H1 (cell line): ENCODE data around the gene CD81. TPM values are rescaled to one million over a fixed set of nuclear protein-coding genes. Genes with fewer than 3 reads are reported as not detected.

Source experiments
- CTCF ChIA-PET: fragments of 300-600 bp; sonication (Branson Sonifier 250); formaldehyde crosslinking; loops from one replicate; lab custom pipeline; 2021; ENCODE audit not compliant: partially characterized antibody; lab: Charles Lee
- POLR2A ChIA-PET: fragments of 300-600 bp; sonication (Branson Sonifier 250); formaldehyde crosslinking; loops from one replicate; lab custom pipeline; 2021; ENCODE audit warnings: inconsistent platforms; ENCODE audit not compliant: partially characterized antibody; lab: Charles Lee
- DNase-seq, 2 experiments: peaks; one replicate each; pipeline versions ENCODE4 v3.0.0 to v3.0.0-alpha.2; 2010 to 2022; ENCODE audit warnings: low spot score in 2 of 2, low read depth in 1 of 2, mixed read lengths in 1 of 2
- FAIRE-seq: peaks from 2 replicates; lab custom pipeline; 2011; peaks lifted over from hg19 to GRCh38; lab: Jason Lieb, UNC
- H2AFZ ChIP-seq: 2 replicates; pipeline ENCODE4 v1.8.1; 2012; ENCODE audit warnings: low read length, inconsistent platforms
- H2AK5ac ChIP-seq: 2 replicates; pipeline ENCODE4 v1.6.1; 2013; ENCODE audit warnings: low read depth, low read length
- H2BK120ac ChIP-seq: replicated peaks from 2 replicates; pipeline ENCODE3; 2013; ENCODE audit warnings: low read depth, low read length, inconsistent platforms
- H2BK12ac ChIP-seq: 2 replicates; pipeline ENCODE4 v1.6.1; 2013; ENCODE audit warnings: low read depth, low read length
- H2BK15ac ChIP-seq: 2 replicates; pipeline ENCODE4 v1.6.1; 2013; ENCODE audit warnings: low read length
- H2BK20ac ChIP-seq: 2 replicates; pipeline ENCODE4 v1.6.1; 2013; ENCODE audit warnings: low read length
- H2BK5ac ChIP-seq: 2 replicates; pipeline ENCODE4 v1.6.1; 2013; ENCODE audit warnings: low read depth, low read length
- H3K14ac ChIP-seq: 2 replicates; pipeline ENCODE4 v1.6.1; 2013; ENCODE audit warnings: inconsistent platforms; ENCODE audit not compliant: insufficient read length
- H3K18ac ChIP-seq: 2 replicates; pipeline ENCODE4 v1.6.1; 2013; ENCODE audit warnings: low read length; ENCODE audit errors: extremely low read depth
- H3K23ac ChIP-seq: 2 replicates; pipeline ENCODE4 v1.6.1; 2013; ENCODE audit warnings: inconsistent platforms; ENCODE audit not compliant: insufficient read length
- H3K23me2 ChIP-seq: 2 replicates; pipeline ENCODE4 v1.6.1; 2013; ENCODE audit warnings: low read depth, low read length
- H3K27ac ChIP-seq: 2 replicates; pipeline ENCODE4 v1.6.1; 2011; ENCODE audit warnings: low read depth, low read length, inconsistent platforms
- H3K27me3 ChIP-seq, 4 experiments: replicated peaks in 1 of 4; 1 replicate in 1 of 4; 2 replicates in 3 of 4; pipeline versions ENCODE4 v1.6.1 to v1.8.1; 2011 to 2013; ENCODE audit warnings: low read length in 3 of 4, mild to moderate bottlenecking in 3 of 4, inconsistent platforms in 2 of 4, mixed read lengths in 2 of 4, moderate library complexity in 1 of 4; ENCODE audit not compliant: control insufficient read depth in 3 of 4, insufficient read depth in 3 of 4; ENCODE audit errors: extremely low read depth in 1 of 4
- H3K36me3 ChIP-seq, 4 experiments: 2 replicates each; pipeline versions ENCODE4 v1.6.1 to v1.8.1; 2011 to 2013; ENCODE audit warnings: mild to moderate bottlenecking in 4 of 4, low read length in 3 of 4, moderate library complexity in 2 of 4, control low read depth in 1 of 4, inconsistent platforms in 1 of 4; ENCODE audit not compliant: insufficient read depth in 4 of 4, control insufficient read depth in 2 of 4
- H3K4ac ChIP-seq: replicated peaks from 2 replicates; pipeline ENCODE3; 2013; ENCODE audit warnings: low read length, low read depth, mixed read lengths, inconsistent platforms; ENCODE audit not compliant: insufficient read length
- H3K4me1 ChIP-seq, 4 experiments: replicated peaks in 1 of 4; 1 replicate in 1 of 4; 2 replicates in 3 of 4; pipeline versions ENCODE4 v1.6.1 to v1.8.1; 2011 to 2013; ENCODE audit warnings: low read length in 3 of 4, inconsistent platforms in 2 of 4, mixed read lengths in 1 of 4; ENCODE audit not compliant: insufficient read depth in 4 of 4, control insufficient read depth in 3 of 4
- H3K4me2 ChIP-seq, 2 experiments: 2 replicates each; pipeline versions ENCODE4 v1.6.1 to v1.8.1; 2011 to 2013; ENCODE audit warnings: low read depth in 2 of 2, low read length in 2 of 2, control low read depth in 1 of 2, inconsistent platforms in 1 of 2, mild to moderate bottlenecking in 1 of 2; ENCODE audit not compliant: insufficient read depth in 1 of 2
- H3K4me3 ChIP-seq, 4 experiments: fragments of 200-600, 300-600 bp in 1 of 4; sonication (generic), shearing (Covaris generic), sonication (Bioruptor Twin) in 1 of 4; 2 replicates each; pipeline versions ENCODE4 v1.5.1 to v1.8.1; 2011 to 2016; ENCODE audit warnings: low read length in 4 of 4, low read depth in 3 of 4, control low read depth in 2 of 4, inconsistent platforms in 2 of 4, mild to moderate bottlenecking in 2 of 4, mixed read lengths in 1 of 4, moderate library complexity in 1 of 4; ENCODE audit not compliant: insufficient read depth in 2 of 4; ENCODE audit errors: extremely low read depth in 1 of 4
- H3K56ac ChIP-seq: replicated peaks from 2 replicates; pipeline ENCODE3; 2013; ENCODE audit warnings: low read depth, mild to moderate bottlenecking, mixed read lengths, low read length, inconsistent platforms; ENCODE audit not compliant: insufficient read length
- H3K79me1 ChIP-seq: 2 replicates; pipeline ENCODE4 v1.6.1; 2013; ENCODE audit warnings: low read depth, low read length, control low read depth
- H3K79me2 ChIP-seq, 2 experiments: 2 replicates each; pipeline versions ENCODE4 v1.6.1 to v1.8.1; 2012 to 2013; ENCODE audit warnings: low read length in 2 of 2, mild to moderate bottlenecking in 2 of 2, inconsistent platforms in 1 of 2; ENCODE audit not compliant: insufficient read depth in 2 of 2, control insufficient read depth in 1 of 2
- H3K9ac ChIP-seq, 4 experiments: replicated peaks in 1 of 4; 1 replicate in 1 of 4; 2 replicates in 3 of 4; pipeline versions ENCODE4 v1.6.1 to v1.8.1; 2011 to 2013; ENCODE audit warnings: low read depth in 3 of 4, low read length in 3 of 4, control low read depth in 2 of 4, mild to moderate bottlenecking in 2 of 4, moderate library complexity in 2 of 4, inconsistent platforms in 1 of 4; ENCODE audit errors: extremely low read depth in 1 of 4
- H3K9me3 ChIP-seq, 2 experiments: 2 replicates each; pipeline versions ENCODE4 v1.6.1 to v1.8.1; 2012 to 2013; ENCODE audit warnings: mild to moderate bottlenecking in 2 of 2, moderate library complexity in 2 of 2, control low read depth in 1 of 2, inconsistent platforms in 1 of 2, low read depth in 1 of 2, low read length in 1 of 2, mixed read lengths in 1 of 2; ENCODE audit not compliant: insufficient read depth in 2 of 2
- H4K20me1 ChIP-seq, 2 experiments: replicated peaks in 1 of 2; 2 replicates each; pipeline versions ENCODE3 to v1.8.1; 2011 to 2013; ENCODE audit warnings: inconsistent platforms in 2 of 2, low read length in 2 of 2, mild to moderate bottlenecking in 1 of 2; ENCODE audit not compliant: insufficient read depth in 2 of 2, control insufficient read depth in 1 of 2
- H4K5ac ChIP-seq: 2 replicates; pipeline ENCODE4 v1.6.1; 2013; ENCODE audit warnings: low read length, low read depth, mixed read lengths, inconsistent platforms; ENCODE audit not compliant: insufficient read length
- H4K8ac ChIP-seq: 2 replicates; pipeline ENCODE4 v1.8.0; 2013; ENCODE audit warnings: mild to moderate bottlenecking, moderate library complexity, low read length, inconsistent platforms; ENCODE audit not compliant: insufficient read depth; ENCODE audit errors: extremely low read depth
- H4K91ac ChIP-seq: replicated peaks from 2 replicates; pipeline ENCODE3; 2013; ENCODE audit warnings: low read length, mixed read lengths, inconsistent platforms; ENCODE audit not compliant: insufficient read length
- JUN ChIP-seq: IDR thresholded peaks from 2 replicates; pipeline ENCODE4 v1.6.1; 2011; ENCODE audit warnings: low read depth, mild to moderate bottlenecking, improper control_type of control experiment, low read length
- TAF1 ChIP-seq: IDR thresholded peaks from 2 replicates; pipeline ENCODE4 v1.6.1; 2011; ENCODE audit warnings: mild to moderate bottlenecking, low read depth, low read length
- TBP ChIP-seq: IDR thresholded peaks from 2 replicates; pipeline ENCODE4 v1.6.1; 2011; ENCODE audit warnings: low read depth, low read length, improper control_type of control experiment
- WGBS, 2 experiments: shearing (Covaris generic) in 1 of 2; methylation state at CpG; one replicate each; pipeline versions ENCODE4 v1.1.6 to v1.1.7; 2013 to 2015; ENCODE audit warnings: low lambda C conversion rate in 2 of 2, mixed read lengths in 2 of 2, inconsistent platforms in 1 of 2, low coverage in 1 of 2, missing lambda C conversion rate in 1 of 2; ENCODE audit not compliant: insufficient replicate concordance in 2 of 2, insufficient coverage in 1 of 2, insufficient read length in 1 of 2; ENCODE audit errors: extremely low coverage in 1 of 2, missing lambda C conversion rate in 1 of 2; 5-methylcytosine and 5-hydroxymethylcytosine counted together
- polyA plus RNA-seq, 7 experiments: library from polyadenylated mRNA; depleted of rRNA in 3 of 7; stranded (reverse) in 5 of 7; unstranded in 2 of 7; fragments of >200 nt in 5 of 7; fragments of 200-250 nt in 2 of 7; gene quantifications; 1 replicate in 5 of 7; 2 replicates in 1 of 7; 4 replicates in 1 of 7; pipeline versions ENCODE4 v1.2.1 to v1.2.3, GENCODE V29; 2011 to 2013; ENCODE audit warnings: missing spikeins in 2 of 7, mixed read lengths in 2 of 7
- total RNA-seq: library from RNA; stranded (reverse); fragmentation: NEBNext Ultra II Directional; extraction: Animal tissue kit (Norgen Biotek cat#: 25700); gene quantifications from 2 replicates; pipeline ENCODE4 v1.2.1, GENCODE V29; 2021

CD81 gene
- total and polyA plus RNA-seq, 2 of the 8 experiments (the other 6 are each of a cell fraction or from before 2014, with no cell fraction given): 238 to 309 TPM

DNA sequence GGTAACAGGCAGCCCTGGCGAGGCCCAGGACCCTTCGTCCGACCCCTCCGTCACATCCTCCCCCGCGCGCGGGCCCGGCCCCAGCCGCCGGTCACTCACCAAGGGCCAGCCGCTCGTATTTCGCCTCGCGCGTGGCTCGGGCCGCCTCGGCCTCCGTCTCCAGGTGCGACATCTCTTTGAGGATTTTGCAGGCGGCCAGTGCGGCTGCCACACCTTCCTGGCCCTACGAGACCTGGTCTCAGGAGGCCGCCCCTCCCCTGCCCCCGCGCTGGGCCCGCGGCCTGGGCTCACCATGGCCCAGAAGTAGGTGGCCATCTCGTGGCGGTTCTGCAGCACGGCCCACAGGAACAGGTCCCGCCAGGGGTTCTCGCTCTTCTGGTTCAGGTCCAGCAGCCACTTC, 37.5 kb downstream of the CD81 start:
- FAIRE-seq (no peak), DNase-seq (no peak)
- TF ChIP-seq TBP (no peak), JUN (no peak), TAF1 (no peak)
- Histone ChIP-seq H3K18ac (no peak overlapping the region), H3K4ac (no peak overlapping the region), H3K79me1 (no peaks in the 10 kb centered on the region), H3K23me2 (no peaks in the 10 kb centered on the region), H2BK15ac (no peak overlapping the region), H4K8ac (no peak overlapping the region; the same call in 1 of the 2 replicates), H4K91ac (no peak overlapping the region), H3K9me3 (no peaks in the 10 kb centered on the region), H2AFZ (no peak overlapping the region), H2BK12ac (no peak overlapping the region), H2BK20ac (no peak overlapping the region), H3K56ac (no peak overlapping the region), H3K9ac (no peak overlapping the region), H2BK5ac (no peak overlapping the region), H3K27me3 (no peaks in the 10 kb centered on the region; a peak in 1 of 7 replicates), H4K5ac (no peak overlapping the region), H3K23ac (no peak overlapping the region), H3K4me1 (no peaks in the 10 kb centered on the region), H2AK5ac (no peak overlapping the region), H4K20me1 (no peaks in the 10 kb centered on the region), H3K36me3 (no peaks in the 10 kb centered on the region), H3K27ac (no peak overlapping the region), H3K4me3 (no peak overlapping the region), H3K79me2 (no peaks in the 10 kb centered on the region), H3K14ac (no peak overlapping the region), H2BK120ac (no peak overlapping the region), H3K4me2 (no peak overlapping the region)
- POLR2A ChIA-PET: interaction anchor here (0.8 to 1.7 kb wide), 2 partner anchors 10 to 11 kb away, joined by 3 to 4 read pairs; no protein-coding TSS in a partner anchor
- CTCF ChIA-PET: interaction anchor here (1.3 to 9.2 kb wide), 5 partner anchors 10 to 115 kb away, joined by 3 to 196 read pairs (median 5); partner anchors contain the start of gene TSSC4
- WGBS, 2 experiments: 95% methylated on average over 11 of the region's 35 CpGs; no CpG with 5 or more reads in 1 of the 2 experiments
